Osteocyte (in vitro differentiated cells): Measurements from ENCODE around the gene APOA1. TPM values are rescaled to one million over a fixed set of nuclear protein-coding genes. Genes with fewer than 3 reads are reported as not detected.

Experiments used
- DNase-seq: peaks from one replicate; pipeline ENCODE4 v3.0.0; 2021; ENCODE audit warnings: mixed read lengths; ENCODE audit not compliant: unreplicated experiment; ENCODE audit errors: extremely low spot score
- H3K27ac Mint-ChIP-seq: one replicate; pipeline ENCODE4 v1.8.0; 2021; ENCODE audit warnings: mild to moderate bottlenecking, mixed read lengths; ENCODE audit not compliant: unreplicated experiment
- H3K27me3 Mint-ChIP-seq: one replicate; pipeline ENCODE4 v1.8.0; 2021; ENCODE audit warnings: mixed read lengths; ENCODE audit not compliant: unreplicated experiment
- H3K36me3 Mint-ChIP-seq: one replicate; pipeline ENCODE4 v1.8.0; 2021; ENCODE audit warnings: mixed read lengths; ENCODE audit not compliant: unreplicated experiment
- H3K4me1 Mint-ChIP-seq: one replicate; pipeline ENCODE4 v1.8.0; 2021; ENCODE audit warnings: mixed read lengths; ENCODE audit not compliant: unreplicated experiment
- H3K4me3 Mint-ChIP-seq: one replicate; pipeline ENCODE4 v1.8.0; 2021; ENCODE audit warnings: mild to moderate bottlenecking, moderate library complexity, mixed read lengths; ENCODE audit not compliant: unreplicated experiment
- H3K9me3 Mint-ChIP-seq: one replicate; pipeline ENCODE4 v1.8.0; 2021; ENCODE audit warnings: mixed read lengths; ENCODE audit not compliant: unreplicated experiment
- CTCF ChIP-seq: fragments of 200-600 bp; sonication (generic); IDR thresholded peaks from 2 replicates; pipeline ENCODE4 v1.5.0; 2021; ENCODE audit warnings: antibody characterized with exemption, mild to moderate bottlenecking, moderate library complexity
- total RNA-seq: library from RNA; stranded (reverse); gene quantifications from 2 replicates; pipeline ENCODE4 v1.2.1, GENCODE V29; 2021

Gene APOA1
- total RNA-seq, 1 donor from 2014 or later = not detected

- DNase-seq = no peak
- Mint-ChIP-seq H3K4me3 (no peak overlapping the region), H3K36me3 (peaks cover 34% of the 10 kb centered on the region), H3K27me3 (no peaks in the 10 kb centered on the region), H3K27ac (no peak overlapping the region), H3K4me1 (peaks cover 9% of the 10 kb centered on the region), H3K9me3 (no peaks in the 10 kb centered on the region)
- TF ChIP-seq CTCF = no peak
These were observed 12.1 kb upstream of the APOA1 start for GRCh38 chr11:116849486-116849885.

GRCh38 chr11:116849060-116849459, 11.6 kb upstream of the APOA1 start:
- Mint-ChIP-seq H3K4me3 (no peak overlapping the region), H3K27ac (no peak overlapping the region), H3K9me3 (no peaks in the 10 kb centered on the region), H3K27me3 (no peaks in the 10 kb centered on the region), H3K36me3 (peaks cover 31% of the 10 kb centered on the region), H3K4me1 (peaks cover 9% of the 10 kb centered on the region)
- DNase-seq = no peak
- no peak for TF ChIP-seq CTCF

GRCh38 chr11:116847612-116848011, 10.2 kb upstream of the APOA1 start:
- DNase-seq = no peak
- no peak for TF ChIP-seq CTCF
- no peaks in the 10 kb centered on the region for H3K9me3 Mint-ChIP-seq
- no peaks in the 10 kb centered on the region for H3K27me3 Mint-ChIP-seq
- H3K27ac Mint-ChIP-seq = no peak overlapping the region
- H3K36me3 Mint-ChIP-seq = peaks cover 41% of the 10 kb centered on the region
- peaks cover 2% of the 10 kb centered on the region for H3K4me1 Mint-ChIP-seq
- no peak overlapping the region for H3K4me3 Mint-ChIP-seq

DNA sequence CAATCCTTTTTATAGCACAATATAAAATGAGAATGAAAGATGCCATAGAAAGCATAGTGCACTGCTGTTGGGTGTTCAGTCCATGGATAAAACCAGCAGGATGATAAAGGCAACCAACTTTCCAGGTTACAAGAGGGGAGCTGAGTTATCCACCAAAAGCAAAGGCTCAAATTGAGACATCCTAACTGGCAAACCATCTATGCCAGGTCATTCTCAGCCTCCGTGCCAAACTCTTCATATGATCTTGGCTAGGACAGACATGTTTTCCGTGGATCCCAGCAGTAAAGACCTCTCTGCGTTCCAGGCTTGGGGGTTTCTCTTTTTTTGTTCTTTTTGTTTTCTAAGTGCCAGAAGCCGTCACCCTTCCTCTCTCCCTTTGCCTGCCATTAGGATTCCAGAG, 7.3 kb upstream of the APOA1 start:
- H3K36me3 Mint-ChIP-seq = peaks cover 36% of the 10 kb centered on the region
- DNase-seq = no peak
- no peaks in the 10 kb centered on the region for H3K4me1 Mint-ChIP-seq
- TF ChIP-seq CTCF = no peak
- H3K4me3 Mint-ChIP-seq = no peak overlapping the region
- H3K27me3 Mint-ChIP-seq = no peaks in the 10 kb centered on the region
- H3K27ac Mint-ChIP-seq = no peak overlapping the region
- no peaks in the 10 kb centered on the region for H3K9me3 Mint-ChIP-seq

DNA sequence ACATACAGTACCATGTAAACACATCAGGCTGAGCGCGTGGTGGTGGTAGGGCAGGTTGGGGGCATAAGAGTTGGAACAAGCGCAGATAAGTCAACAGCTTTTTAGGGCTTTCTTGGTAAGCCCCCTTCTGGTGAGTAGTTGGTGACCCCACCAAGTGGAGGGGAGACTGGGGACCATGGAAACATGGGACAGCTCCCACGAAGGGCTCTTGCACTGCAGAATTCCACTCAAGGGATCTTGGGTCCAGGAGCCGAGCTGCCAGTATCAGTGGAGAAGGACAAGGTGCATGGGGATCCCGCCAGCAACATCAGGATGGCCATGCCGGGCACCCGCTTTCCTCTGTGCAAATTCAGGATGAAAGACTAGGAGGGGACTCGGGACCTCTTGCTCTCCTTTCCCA, 6.2 kb upstream of the APOA1 start:
- H3K27ac Mint-ChIP-seq = no peak overlapping the region
- no peak overlapping the region for H3K4me3 Mint-ChIP-seq
- no peaks in the 10 kb centered on the region for H3K4me1 Mint-ChIP-seq
- H3K27me3 Mint-ChIP-seq = no peaks in the 10 kb centered on the region
- H3K9me3 Mint-ChIP-seq = no peaks in the 10 kb centered on the region
- TF ChIP-seq CTCF = no peak
- no peak for DNase-seq
- H3K36me3 Mint-ChIP-seq = peaks cover 36% of the 10 kb centered on the region
